Spleen (tissue), 7 donors: ENCODE results near the gene APOL2.

Source experiments
- POLR2A ChIP-seq, 3 donors: fragments of 450-650 bp; IDR thresholded peaks; one replicate each; pipeline ENCODE4 v1.5.1; 2017; ENCODE audit warnings: antibody characterized with exemption in 3 of 3, mild to moderate bottlenecking in 1 of 3
- POLR2AphosphoS5 ChIP-seq, 3 donors: sonication (generic); formaldehyde crosslinking; IDR thresholded peaks; one replicate each; pipeline ENCODE4 v1.5.1; 2017; ENCODE audit warnings: antibody characterized with exemption in 3 of 3
- TF ChIP-seq, protein P1 (sequence below), 11 experiments: fragments of 200-600 bp in 7 of 11; fragments of 450-650 bp in 4 of 11; sonication (generic) in 4 of 11; IDR thresholded peaks in 8 of 11; conservative IDR thresholded peaks in 3 of 11; 1 replicate in 7 of 11; 2 replicates in 4 of 11; pipeline versions ENCODE4 v1.4.0 to v1.8.0; 2016 to 2021; ENCODE audit warnings: antibody characterized with exemption in 11 of 11, inconsistent platforms in 4 of 11, mild to moderate bottlenecking in 1 of 11
- donor health status: DM: no; HTN: no; CAD: no; lungs with moderate emphysema.
- donor health status: DM: no; HTN: no; CAD: no.
- donor health status: DM: no; HTN: no; CAD: no.

DNA sequence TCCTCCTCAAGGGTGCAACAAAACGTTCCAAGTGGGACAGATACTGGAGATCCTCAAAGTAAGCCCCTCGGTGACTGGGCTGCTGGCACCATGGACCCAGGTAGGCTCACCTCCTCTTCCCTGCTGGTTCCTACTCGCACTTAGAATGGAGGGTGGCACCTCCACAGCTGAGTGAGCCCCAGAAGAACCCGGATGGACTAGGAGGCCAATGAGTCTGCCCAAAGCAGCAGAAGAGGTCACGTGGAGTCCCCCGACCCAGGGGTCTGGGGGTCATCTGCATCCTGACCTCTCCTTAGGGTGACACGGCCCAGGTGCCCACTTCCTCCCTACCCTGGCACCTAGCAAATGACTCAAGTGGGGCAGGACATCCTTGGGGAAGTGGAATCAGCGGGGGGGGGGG lies 18.0 kb upstream of the APOL2 start:
- TF ChIP-seq, protein P1, sequence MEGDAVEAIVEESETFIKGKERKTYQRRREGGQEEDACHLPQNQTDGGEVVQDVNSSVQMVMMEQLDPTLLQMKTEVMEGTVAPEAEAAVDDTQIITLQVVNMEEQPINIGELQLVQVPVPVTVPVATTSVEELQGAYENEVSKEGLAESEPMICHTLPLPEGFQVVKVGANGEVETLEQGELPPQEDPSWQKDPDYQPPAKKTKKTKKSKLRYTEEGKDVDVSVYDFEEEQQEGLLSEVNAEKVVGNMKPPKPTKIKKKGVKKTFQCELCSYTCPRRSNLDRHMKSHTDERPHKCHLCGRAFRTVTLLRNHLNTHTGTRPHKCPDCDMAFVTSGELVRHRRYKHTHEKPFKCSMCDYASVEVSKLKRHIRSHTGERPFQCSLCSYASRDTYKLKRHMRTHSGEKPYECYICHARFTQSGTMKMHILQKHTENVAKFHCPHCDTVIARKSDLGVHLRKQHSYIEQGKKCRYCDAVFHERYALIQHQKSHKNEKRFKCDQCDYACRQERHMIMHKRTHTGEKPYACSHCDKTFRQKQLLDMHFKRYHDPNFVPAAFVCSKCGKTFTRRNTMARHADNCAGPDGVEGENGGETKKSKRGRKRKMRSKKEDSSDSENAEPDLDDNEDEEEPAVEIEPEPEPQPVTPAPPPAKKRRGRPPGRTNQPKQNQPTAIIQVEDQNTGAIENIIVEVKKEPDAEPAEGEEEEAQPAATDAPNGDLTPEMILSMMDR (IDR thresholded peaks at IDR 0.05 in 8 of 11, conservative IDR thresholded peaks at IDR 0.05 in 3 of 11), result no peak
- TF ChIP-seq POLR2A (IDR thresholded peaks at IDR 0.05) (no peak), POLR2AphosphoS5 (IDR thresholded peaks at IDR 0.05) (no peak)
